ENCODE measurements around the gene GINS1.

The GINS1 gene

DNA sequence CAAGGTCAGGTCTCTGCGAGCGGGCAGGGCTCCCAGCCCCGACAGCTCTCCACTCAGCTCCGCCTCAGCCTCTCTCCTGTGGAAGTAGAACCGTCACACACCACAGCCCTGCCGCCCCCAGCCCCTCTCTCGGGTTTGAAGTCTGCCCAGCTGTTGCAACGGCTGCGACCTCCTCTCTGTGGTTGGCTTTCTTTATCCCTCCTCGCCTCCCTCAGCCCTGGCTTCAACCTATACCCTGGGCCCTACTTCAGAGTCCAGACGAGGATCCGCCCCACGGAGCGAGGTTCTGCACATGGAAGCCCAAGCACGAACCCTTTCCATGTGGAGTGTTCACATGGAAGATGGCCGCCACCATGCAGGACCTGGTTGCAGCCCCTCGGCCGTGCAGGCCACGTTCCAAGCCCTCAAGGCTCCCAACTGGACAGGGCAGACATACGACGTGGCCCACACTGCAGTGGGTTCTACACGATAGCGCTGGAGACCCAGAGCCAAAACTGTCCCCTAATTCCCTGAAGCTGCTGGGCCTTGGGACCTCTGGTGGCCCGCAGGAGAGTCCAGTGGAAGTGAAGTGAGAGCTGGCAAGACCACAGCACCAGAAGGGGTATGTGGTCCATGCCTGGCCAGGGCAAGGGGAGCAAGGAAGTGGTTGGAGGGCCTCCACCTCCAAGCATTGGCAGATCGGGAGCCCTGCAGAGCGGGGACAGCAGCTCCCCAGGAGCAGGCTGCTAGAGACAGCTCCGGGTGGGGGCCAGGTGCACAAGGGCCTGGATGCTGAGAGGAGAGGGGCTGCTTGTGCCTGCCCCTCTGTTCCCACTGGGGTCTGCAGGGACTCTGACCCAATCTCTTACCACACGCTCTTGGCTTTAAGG is 69.8 kb downstream of the GINS1 start:
- no peak for DNase-seq (ENCODE audit: low read depth in 2 of 2)

DNA sequence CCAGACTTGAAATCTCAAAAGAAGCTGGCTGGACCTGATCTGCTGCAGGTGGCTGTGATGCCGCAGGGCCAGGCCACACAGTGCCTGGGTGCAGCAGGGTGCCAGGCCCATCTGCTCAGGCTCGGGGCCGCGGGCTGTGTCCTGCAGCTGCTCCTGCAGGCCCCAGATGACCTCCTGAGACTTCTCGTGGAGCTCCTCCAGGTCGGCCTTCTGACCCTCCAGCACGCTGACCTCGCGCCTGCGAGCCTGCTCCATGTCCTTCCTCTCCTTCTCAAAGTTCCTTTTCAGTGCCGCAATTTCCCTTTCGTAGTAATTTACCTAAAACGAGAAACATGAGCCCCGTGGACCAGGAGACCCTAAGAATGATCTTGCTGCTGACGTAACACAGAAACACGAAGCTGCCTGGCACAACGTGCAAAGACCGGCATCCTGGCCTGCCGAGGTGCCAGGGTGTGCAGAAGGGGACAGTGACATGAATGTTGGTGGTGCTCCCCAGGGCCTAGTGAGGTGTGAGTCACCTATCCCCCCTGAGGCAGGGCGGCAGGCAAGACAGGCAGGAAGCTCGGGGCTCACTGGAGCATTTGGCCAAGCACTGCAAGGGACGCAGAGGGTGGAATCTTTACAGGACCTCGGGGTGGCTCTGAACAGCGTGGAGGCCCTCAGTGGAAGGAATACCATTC is 71.6 kb downstream of the GINS1 start:
- DNase-seq (ENCODE audit: low read depth in 2 of 2) = no peak

DNA sequence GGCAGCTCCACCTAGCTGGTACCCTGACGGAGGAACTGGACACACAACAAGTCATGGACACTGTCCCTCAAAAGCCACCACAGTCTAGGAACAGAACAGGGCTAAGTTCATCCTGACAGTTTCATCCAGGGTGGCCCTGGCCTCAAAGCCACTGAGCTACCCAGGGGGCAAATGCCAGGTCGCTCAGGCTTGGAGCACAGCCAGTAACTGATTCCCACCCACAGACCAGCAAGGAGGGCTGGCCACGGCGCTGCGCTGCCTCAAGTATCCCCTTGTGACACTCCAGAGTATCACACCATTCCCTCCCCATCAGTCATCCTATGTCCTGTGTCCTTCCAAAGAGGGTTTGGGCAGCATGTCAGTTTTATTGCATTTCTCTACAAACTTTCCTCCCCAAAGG is 72.2 kb downstream of the GINS1 start:
- no peak for DNase-seq (ENCODE audit: low read depth in 2 of 2)

DNA sequence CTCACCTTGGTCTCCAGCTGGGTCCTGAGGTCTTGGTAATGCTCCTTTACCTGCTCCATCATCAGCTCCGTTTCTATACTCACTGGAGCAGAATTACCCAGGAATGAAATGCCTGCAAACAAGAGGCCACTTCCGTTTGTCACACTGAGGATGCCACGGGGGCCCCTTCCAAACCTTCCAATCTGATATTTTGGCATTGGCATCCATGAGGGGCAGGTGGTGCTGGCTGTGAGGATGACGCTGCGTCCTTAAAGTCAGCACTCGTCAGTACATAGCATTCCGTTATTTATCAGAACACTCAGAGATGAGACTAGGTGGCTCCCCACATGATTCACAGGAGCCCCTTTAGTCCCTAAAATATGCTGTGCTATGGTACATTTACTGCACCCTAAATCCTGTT is 72.7 kb downstream of the GINS1 start:
- no peak for DNase-seq (ENCODE audit: low read depth in 2 of 2)

DNA sequence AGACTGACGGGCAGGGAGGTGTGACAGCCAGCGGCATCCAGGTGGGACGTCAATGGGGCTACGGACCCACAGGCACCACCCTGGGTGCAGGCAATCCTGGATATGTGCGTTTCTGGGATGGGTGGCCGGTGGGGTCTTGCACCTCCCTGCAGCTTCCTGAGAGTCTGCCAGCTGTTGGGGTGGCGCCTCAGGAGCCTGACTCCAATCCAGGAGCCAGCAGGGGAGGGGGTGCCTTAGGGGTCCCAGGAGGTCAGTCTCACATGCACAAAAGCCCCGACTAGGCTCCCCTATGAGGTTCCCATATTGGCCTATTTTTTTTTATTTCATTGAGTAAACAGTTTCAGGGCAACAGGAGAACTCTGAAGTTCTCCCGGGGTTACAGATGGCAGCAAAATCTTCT is 73.3 kb downstream of the GINS1 start:
- no peak for DNase-seq (ENCODE audit: low read depth in 2 of 2)

DNA sequence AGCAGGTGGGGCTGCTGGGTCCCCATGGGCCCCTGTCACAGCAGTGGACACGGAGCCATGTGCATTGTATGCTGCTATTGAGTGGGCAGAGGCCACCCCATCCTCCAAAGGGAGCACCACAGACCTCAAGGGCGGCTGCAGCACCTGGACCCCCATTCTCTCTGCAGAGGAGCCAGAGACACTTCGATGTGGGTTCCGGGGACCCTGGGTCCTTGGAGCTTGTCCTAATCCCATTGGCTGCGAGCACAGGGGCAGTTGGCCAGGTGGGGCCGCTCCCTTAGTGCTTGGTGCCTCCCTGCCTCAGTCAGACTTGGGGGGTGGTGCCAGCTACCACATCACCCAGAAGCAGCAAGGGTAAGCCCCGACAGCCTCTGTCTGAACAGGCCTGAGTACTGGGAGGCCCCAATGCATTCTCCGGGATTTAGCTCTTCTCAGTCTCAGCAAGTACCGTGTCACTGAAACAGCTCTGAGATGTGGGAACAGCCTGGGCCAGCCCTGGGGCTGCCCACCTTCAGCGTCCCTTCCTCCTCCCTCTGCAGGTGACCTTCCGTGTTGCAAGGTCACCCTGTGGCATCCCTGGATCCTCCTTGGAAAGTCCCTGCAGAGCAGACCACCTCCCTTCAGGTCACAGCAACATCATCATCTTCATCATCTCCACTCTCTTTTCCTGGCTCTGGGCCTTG is 73.9 kb downstream of the GINS1 start:
- no peak for DNase-seq (ENCODE audit: low read depth in 2 of 2)

DNA sequence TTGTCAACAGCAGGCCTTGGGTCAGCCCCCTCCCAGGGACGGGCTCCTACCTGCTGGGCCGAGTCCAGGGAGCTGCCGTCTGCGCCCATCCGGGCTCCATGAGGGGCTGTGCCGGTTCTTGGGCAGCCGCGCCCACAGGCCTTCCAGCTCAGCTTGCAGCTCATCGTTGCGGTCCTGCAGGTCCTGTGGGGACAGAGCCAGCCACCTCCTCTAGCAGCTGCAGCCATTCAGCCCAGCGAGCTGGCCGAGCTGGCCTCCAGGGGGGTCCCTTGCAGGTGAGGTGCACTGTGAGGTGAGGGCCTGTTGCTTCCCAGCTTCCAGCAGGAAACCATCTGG is 74.4 kb downstream of the GINS1 start:
- DNase-seq (ENCODE audit: low read depth in 2 of 2) = no peak

DNA sequence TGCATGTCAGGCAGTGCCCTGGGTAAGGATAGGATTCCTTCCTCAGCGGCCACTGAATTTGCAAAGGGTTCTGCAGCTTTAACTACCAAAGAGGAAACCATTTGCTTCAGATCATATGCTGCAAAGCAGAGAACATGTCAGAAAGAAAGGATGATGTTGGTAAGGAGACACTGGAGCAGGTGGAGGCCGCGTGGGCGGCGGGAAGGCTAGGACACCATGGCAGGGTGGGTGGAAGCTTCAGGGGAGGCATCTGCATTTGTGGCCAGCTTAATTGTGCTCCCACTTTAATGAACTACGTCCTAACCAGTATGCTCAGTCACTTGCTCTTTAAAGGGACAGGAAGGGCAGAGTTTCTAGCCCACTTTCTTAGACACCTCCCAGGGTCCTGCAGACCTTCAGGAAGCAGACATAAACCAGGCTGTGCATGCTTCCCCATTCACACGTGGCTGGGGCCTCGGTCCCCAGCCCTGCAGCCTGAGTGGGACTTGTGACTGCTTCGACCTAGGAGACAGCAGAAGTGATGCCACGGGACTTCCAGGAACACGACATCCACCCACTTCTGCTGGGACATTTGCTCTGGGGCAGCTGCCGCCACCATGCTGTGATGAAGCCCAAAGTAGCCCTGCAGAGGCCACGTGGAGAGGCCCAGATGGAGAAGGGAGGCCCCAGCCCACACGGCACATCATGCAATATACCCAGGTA is 76.1 kb downstream of the GINS1 start:
- DNase-seq (ENCODE audit: low read depth in 2 of 2) = no peak

DNA sequence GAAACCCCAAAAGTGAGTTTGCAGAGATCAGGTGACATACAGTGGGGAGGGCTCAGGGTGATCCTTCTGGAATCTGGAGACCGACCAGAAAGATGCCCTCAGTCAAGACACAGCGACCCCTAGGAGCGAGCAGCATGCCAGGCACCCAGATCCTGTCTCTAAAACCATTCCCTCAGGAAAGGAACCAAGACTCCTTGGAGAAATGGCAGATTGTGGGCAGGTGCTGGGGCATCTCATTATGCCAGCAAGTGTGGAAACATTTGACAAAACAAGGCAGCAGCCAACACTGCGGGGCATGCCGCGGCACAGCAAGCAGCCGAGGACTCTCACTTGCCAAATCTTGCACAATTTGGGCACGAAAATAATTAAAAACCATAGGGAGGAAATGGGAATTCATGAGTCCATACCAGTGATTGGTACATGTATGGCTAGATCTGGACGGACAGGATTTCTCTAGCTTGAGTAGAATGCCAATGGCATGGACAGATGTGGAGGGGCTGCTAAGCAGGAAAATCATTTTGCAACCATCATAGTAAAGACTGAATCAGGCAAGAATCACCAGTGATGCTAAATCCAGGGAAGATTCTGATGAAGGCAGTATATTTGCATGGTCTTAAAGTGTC is 76.9 kb downstream of the GINS1 start:
- no peak for DNase-seq (ENCODE audit: low read depth in 2 of 2)

DNA sequence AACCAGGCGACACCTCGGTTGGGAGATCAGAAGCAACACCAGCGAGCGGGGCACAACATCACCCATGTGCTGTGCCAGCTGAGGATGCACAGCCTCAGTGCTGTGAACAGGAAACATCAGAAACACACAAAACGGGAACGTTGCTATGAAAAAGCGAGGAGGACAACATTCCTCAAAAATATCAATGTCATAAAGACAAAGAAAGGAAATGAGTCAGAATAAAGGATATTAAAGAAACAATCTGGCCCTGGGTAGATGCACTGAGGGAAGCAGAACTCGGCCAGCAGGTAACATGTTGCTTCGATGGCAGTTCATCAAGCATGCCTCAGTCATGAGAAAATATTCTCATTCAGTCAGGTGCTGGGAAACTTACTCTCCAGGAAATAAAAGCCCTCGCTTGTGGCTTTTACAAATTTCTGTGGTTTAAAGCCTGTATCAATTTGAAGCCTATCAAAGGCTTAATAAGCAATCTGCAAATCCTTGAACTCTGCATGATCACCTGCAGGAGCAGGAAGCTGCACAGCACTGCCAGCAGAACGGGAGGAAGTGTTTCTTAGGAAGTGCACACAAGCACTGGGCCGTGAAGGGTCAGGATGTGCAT is 77.5 kb downstream of the GINS1 start:
- no peak for DNase-seq (ENCODE audit: low read depth in 2 of 2)

DNA sequence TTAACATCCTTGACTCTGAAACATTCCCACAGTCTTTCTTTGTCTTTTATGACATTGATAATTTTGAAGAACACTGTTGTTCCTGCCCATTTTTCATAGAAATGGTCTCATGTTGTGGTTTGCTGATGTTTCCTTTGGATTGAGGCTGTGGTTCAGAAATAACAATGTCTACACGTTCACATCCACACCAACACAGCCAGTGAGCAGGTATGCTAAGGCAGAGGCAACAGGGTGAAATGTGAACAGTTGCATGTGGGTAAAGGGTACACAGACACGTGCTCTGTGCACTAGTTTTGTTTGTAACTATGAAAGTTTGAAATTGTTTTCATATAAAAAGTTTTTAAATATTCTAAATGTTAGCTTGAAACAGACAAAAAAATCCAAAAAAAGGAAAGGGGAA is 78.4 kb downstream of the GINS1 start:
- DNase-seq (ENCODE audit: low read depth in 2 of 2) = no peak

DNA sequence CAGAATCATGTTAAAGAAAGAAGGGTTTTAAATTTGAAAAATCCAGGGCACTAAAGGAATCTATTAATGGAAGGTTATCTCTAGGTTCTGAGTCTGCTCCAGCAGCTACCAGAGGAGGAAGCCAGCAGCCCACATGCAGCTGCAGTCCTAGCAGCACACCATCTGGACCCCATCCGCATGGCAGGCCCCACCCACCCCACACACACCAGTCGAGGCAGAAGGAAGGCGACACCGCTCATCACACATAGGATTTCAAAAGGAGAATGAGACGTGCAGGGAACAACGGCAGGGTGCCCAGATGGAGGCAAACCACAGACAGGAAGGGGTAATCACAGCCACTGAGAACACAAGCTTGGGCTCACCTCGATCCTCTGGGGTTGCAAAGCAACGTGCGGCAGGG is 78.9 kb downstream of the GINS1 start:
- no peak for DNase-seq (ENCODE audit: low read depth in 2 of 2)

DNA sequence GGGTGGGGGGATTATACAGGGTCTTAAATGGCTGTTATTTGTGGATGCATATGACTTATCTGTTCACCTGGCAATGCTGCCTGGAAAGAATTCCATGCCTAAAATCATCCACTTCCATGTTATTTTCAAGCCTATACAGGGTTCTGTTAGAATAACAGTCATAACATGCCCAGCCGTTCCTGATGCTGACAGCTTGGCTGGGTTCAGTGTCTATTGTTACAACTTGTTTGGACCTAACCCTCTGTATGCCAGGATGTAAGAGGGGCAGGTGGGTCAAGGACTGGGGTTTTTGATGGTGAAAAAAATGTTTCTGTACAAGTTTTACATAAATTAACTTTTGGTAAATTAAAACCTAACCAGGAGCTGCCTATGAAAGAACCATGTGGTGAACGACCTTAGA is 79.8 kb downstream of the GINS1 start:
- no peak for DNase-seq (ENCODE audit: low read depth in 2 of 2)

DNA sequence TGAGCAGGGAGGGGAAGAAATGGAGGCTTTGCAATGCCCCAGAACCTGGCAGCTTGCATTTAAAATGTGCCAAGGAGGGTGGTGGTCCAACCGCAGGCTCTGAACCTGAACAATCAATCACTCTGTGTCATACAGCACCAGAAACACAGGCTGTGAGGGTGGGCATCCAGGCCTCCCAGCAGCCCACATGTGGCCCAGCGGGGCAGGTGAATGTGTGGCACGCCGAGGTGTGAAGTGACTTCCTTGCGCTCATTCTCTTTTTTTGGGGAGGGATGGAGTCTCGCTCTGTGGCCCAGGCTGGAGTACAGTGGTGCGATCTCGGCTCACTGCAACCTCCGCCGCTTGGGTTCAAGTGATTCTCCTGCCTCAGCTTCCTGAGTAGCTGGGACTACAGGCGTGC is 80.5 kb downstream of the GINS1 start:
- DNase-seq (ENCODE audit: low read depth in 2 of 2) = no peak

DNA sequence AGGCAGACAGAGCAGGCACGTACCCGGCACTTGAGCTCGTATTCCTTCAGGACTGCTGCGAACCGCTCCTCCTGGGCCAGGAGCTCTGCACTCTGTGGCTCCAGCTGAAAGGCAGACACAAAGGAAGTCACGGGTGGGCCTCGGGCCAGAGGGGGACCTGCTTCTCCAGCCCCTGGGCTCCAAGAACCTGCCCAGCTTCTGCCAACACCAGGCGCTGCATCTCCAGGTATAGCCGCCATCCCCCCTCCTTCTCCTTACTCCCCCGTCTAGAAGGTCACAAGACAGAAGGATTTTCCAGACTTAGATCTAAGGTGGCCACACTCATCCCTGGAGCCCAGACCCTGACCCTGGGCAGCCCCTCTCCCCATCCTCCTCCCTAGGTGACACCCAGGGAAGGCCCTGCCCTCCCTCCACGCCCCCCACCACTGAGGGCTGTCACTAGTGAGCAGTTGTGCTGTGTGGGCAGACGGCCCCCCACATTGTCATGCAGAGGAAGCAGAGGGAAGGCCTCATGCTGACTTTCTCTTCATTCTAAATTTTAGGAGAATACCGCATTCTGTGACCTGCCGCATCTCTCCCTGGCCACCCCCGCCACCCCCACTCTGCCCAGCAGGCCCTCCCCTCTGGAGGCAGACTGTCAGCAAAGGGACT is 81.9 kb downstream of the GINS1 start:
- DNase-seq (ENCODE audit: low read depth in 2 of 2) = no peak

DNA sequence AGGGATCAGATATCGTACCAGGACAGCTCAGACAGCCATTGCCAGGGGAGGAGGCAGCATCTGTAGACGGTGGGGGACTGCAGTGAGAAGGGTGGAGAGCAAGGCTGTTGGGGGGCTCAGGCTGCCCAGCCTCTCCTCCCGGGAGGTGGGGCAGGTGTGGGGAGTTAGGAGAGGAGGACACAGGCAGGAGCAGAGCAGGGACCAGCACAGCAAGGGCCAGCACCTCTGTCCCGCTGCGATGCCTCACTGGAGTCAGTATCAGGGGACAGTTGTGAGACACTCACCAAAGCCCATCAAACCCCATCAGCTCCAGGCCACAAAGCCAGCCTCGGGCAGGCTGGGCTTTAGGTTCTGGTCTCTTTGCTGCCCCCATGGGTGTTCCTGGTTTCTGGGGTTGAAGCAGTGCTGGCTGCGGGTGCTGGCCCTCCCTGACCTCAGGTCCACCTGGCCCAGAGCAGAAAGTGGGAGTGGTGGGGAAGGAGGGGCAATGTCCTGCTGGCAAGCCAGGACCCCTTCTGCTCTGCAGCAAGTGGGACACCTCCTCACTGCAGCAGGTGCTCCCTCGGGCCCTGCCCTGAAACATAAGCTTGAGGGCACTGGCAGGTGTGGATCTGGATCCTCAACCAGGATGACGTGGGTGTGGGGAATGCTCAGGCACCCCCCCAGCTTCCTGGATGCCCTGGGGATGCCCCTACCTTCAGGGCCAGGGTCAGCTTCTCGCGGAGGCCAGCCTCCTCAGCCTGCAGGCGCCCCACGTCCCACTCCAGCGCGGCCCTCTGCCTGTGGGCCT is 83.4 kb downstream of the GINS1 start:
- no peak for DNase-seq (ENCODE audit: low read depth in 2 of 2)

DNA sequence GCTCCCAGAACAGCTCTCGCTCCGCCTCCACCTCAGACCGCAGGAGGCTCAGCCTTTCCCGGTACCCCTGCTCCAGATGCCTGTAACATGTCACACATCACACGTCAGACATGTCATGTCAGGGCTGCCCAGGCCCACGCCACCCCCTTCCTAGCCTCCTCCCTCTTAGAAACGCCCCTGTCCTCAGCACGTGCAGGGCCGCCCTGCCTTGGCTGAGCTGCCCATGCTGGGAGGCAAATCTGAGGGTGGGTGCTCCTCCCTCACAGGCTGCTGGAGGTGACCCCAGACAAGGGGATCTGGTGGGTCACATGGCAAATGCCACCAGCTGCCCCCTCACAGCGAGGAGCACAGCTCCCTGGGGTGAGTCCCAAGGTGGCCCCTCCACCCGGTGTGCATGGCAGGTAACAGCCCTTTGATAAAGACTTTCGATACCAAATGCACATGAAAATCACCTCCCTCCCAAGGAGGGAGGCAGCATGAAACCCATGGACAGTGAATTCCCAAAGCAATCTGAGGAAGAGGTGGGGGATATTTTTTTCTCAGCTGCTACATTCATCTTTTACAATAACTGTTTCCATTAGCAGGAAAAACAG is 84.1 kb downstream of the GINS1 start:
- DNase-seq (ENCODE audit: low read depth in 2 of 2) = no peak

DNA sequence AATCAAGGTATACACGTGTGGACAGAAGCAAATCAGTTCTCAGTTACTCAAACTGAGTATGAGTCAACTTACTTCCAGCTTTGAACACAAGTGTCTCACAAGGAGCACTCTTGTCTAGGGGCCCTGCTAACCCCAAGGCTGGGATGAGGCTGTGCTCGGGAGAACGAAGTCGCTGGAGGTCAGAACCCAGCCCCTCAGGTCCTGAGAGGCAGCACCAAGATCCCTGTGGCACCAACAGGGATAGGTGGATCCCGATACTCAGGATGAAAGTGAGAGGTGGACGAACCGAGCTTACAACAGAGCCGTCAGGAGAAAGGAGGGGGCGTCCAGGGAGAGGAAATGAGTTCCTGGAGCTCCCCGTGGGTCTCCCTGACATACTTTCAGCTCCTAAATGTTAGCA is 85.7 kb downstream of the GINS1 start:
- no peak for DNase-seq (ENCODE audit: low read depth in 2 of 2)

DNA sequence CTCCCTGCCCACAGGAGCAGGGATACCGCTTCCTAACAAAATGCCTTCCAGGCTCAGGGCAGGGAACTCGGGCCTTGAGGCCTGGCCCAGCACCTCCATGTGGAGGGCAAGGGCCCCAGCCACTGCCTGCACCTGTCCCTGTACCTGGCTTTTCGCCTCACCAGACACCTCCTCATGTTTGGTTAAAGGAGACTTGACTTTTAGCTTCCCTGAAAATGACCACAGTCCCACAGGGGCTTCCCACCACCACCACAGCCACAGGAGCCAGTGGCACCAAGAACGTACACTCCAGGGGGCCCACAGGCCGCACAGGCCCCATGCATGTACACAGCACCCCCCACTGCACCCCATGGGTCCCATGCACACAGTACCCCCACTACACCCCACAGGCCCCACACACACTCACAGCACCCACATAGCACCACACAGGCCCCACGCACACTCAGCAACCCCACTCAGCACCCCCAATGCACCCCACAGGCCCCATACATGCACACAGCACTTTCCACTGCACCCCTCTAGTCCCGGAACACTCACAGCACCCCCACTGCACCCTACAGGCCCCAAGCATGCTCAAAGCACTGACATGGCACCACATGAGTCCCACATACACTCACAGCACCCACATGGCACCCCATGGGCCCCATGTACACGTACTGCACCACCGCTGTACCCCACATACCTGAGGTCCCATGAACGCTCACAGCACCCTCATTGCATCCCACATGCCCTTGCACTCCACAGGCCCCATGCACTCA is 86.5 kb downstream of the GINS1 start:
- no peak for DNase-seq (ENCODE audit: low read depth in 2 of 2)
